Natural killer cell (primary cell): ENCODE data around the gene BCR. TPM values are rescaled to one million over a fixed set of nuclear protein-coding genes. Genes with fewer than 3 reads are reported as not detected.

ENCODE experiments used
- ATAC-seq, 3 donors: fragments of 150-1000 bp in 2 of 3; fragments of 200-7000 bp in 1 of 3; cut with Tn5 transposase; 1 replicate in 1 of 3; 2 replicates in 2 of 3; pipeline ENCODE4 v1.10.0; 2021; ENCODE audit warnings: mild to moderate bottlenecking in 2 of 3, moderate library complexity in 2 of 3
- DNase-seq, 2 donors: peaks; one replicate each; pipeline versions ENCODE4 v3.0.0 to v3.0.0-alpha.2; 2013 to 2021; ENCODE audit warnings: mixed read lengths in 1 of 2
- H3K27ac ChIP-seq: one replicate; pipeline ENCODE4 v1.5.1; 2013; ENCODE audit warnings: mild to moderate bottlenecking, low read length
- H3K27me3 ChIP-seq: one replicate; pipeline ENCODE4 v1.6.1; 2013; ENCODE audit warnings: low read length; ENCODE audit not compliant: control insufficient read depth, insufficient read depth
- H3K36me3 ChIP-seq: one replicate; pipeline ENCODE4 v1.6.1; 2013; ENCODE audit warnings: low read length; ENCODE audit not compliant: control insufficient read depth, insufficient read depth
- H3K4me1 ChIP-seq: one replicate; pipeline ENCODE4 v1.6.1; 2013; ENCODE audit warnings: low read length; ENCODE audit not compliant: control insufficient read depth, insufficient read depth
- H3K4me3 ChIP-seq: one replicate; pipeline ENCODE4 v1.5.1; 2013; ENCODE audit warnings: low read length
- H3K9me3 ChIP-seq: one replicate; pipeline ENCODE4 v1.6.1; 2013; ENCODE audit warnings: low read length; ENCODE audit not compliant: control insufficient read depth, insufficient read depth
- H3K27ac Mint-ChIP-seq, 2 donors: one replicate each; pipeline ENCODE4 v1.8.0; 2022; ENCODE audit warnings: mild to moderate bottlenecking in 2 of 2, mixed read lengths in 2 of 2, moderate library complexity in 1 of 2
- H3K27me3 Mint-ChIP-seq, 2 donors: one replicate each; pipeline ENCODE4 v1.8.0; 2022; ENCODE audit warnings: low read depth in 2 of 2, mixed read lengths in 2 of 2
- H3K36me3 Mint-ChIP-seq: one replicate; pipeline ENCODE4 v1.8.0; 2022; ENCODE audit warnings: mixed read lengths
- H3K4me1 Mint-ChIP-seq, 2 donors: one replicate each; pipeline ENCODE4 v1.8.0; 2022; ENCODE audit warnings: mixed read lengths in 2 of 2
- H3K4me3 Mint-ChIP-seq: one replicate; pipeline ENCODE4 v1.8.0; 2022; ENCODE audit warnings: mild to moderate bottlenecking, moderate library complexity, mixed read lengths
- H3K9me3 Mint-ChIP-seq, 2 donors: one replicate each; pipeline ENCODE4 v1.8.0; 2022; ENCODE audit warnings: mixed read lengths in 2 of 2
- CTCF ChIP-seq: fragments of 200-600 bp; IDR thresholded peaks from one replicate; pipeline ENCODE4 v1.8.0; 2022; ENCODE audit warnings: antibody characterized with exemption
- WGBS: methylation state at CpG from one replicate; pipeline ENCODE4 v1.1.7; 2013; ENCODE audit warnings: missing lambda C conversion rate; ENCODE audit not compliant: insufficient coverage; 5-methylcytosine and 5-hydroxymethylcytosine counted together
- intact Hi-C: fragments of 100-400 bp; cut with micrococcal nuclease; formaldehyde crosslinking; loops from one replicate; pipeline ENCODE4 v1.14.2; 2022
- total RNA-seq, 4 donors: library from RNA; stranded (reverse); fragments of 120-200 nt in 1 of 4; gene quantifications; one replicate each; pipeline versions ENCODE4 v1.2.3 to v1.2.4, GENCODE V29; 2013 to 2022

BCR gene
- total RNA-seq, 3 donors from 2014 or later (not counting 1 experiment from before 2014, with no cell fraction given) = 166 to 186 (median 167) TPM

- H3K9me3 Mint-ChIP-seq = peaks cover 5 to 6% of the 10 kb centered on the region in 2 donors
- 88% methylated on average over 10 of the region's 10 CpGs for WGBS
- H3K27me3 Mint-ChIP-seq = no peaks in the 10 kb centered on the region
- no peaks in the 10 kb centered on the region for H3K9me3 ChIP-seq
- no peaks in the 10 kb centered on the region for H3K27me3 ChIP-seq
- intact Hi-C loops = no loop called here
- peak in 2 of 3 donors; percentile 20 to 38 for ATAC-seq
- H3K36me3 Mint-ChIP-seq = peaks cover 17% of the 10 kb centered on the region
- peaks cover 83 to 84% of the 10 kb centered on the region in 2 donors for H3K4me1 Mint-ChIP-seq
- H3K4me3 Mint-ChIP-seq = peak overlapping the region; percentile 87
- H3K4me3 ChIP-seq = no peak overlapping the region
- H3K27ac Mint-ChIP-seq = peak overlapping the region; percentile 85 to 96
- no peak for TF ChIP-seq CTCF
- H3K27ac ChIP-seq = peak overlapping the region; percentile 49
- DNase-seq = no peak
- no peaks in the 10 kb centered on the region for H3K36me3 ChIP-seq
- peaks cover 68% of the 10 kb centered on the region for H3K4me1 ChIP-seq
Observed at GRCh38 chr22:23225337-23225723, 45.0 kb downstream of the BCR start.

GRCh38 chr22:23225724-23226496, 45.6 kb downstream of the BCR start:
- H3K27ac Mint-ChIP-seq = peak overlapping the region; percentile 85 to 96
- Histone ChIP-seq H3K4me1 (peaks cover 62% of the 10 kb centered on the region), H3K9me3 (no peaks in the 10 kb centered on the region), H3K36me3 (no peaks in the 10 kb centered on the region), H3K27me3 (no peaks in the 10 kb centered on the region), H3K4me3 (no peak overlapping the region), H3K27ac (peak overlapping the region; percentile 49)
- H3K36me3 Mint-ChIP-seq = peaks cover 17% of the 10 kb centered on the region
- no peaks in the 10 kb centered on the region for H3K27me3 Mint-ChIP-seq
- intact Hi-C loops = no loop called here
- peaks cover 5 to 6% of the 10 kb centered on the region in 2 donors for H3K9me3 Mint-ChIP-seq
- DNase-seq = peak in 1 of 2 donors; percentile 64
- H3K4me3 Mint-ChIP-seq = peak overlapping the region; percentile 87
- ATAC-seq = peak in 2 of 3 donors; percentile 38 to 47
- TF ChIP-seq CTCF = no peak
- peaks cover 77 to 83% of the 10 kb centered on the region in 2 donors for H3K4me1 Mint-ChIP-seq
- 49% methylated on average over 7 of the region's 8 CpGs for WGBS

GRCh38 chr22:23226497-23226850, 46.2 kb downstream of the BCR start:
- no peak overlapping the region for H3K4me3 ChIP-seq
- peaks cover 57% of the 10 kb centered on the region for H3K4me1 ChIP-seq
- peaks cover 5 to 6% of the 10 kb centered on the region in 2 donors for H3K9me3 Mint-ChIP-seq
- ATAC-seq = no peak
- DNase-seq = no peak
- H3K27ac Mint-ChIP-seq = peak overlapping the region; percentile 85 to 96
- H3K27ac ChIP-seq = peak overlapping the region; percentile 8
- no peaks in the 10 kb centered on the region for H3K27me3 ChIP-seq
- H3K36me3 ChIP-seq = no peaks in the 10 kb centered on the region
- H3K4me1 Mint-ChIP-seq = peaks cover 75 to 79% of the 10 kb centered on the region in 2 donors
- H3K36me3 Mint-ChIP-seq = peaks cover 17% of the 10 kb centered on the region
- peak overlapping the region; percentile 87 for H3K4me3 Mint-ChIP-seq
- H3K27me3 Mint-ChIP-seq = no peaks in the 10 kb centered on the region
- no peak for TF ChIP-seq CTCF
- H3K9me3 ChIP-seq = no peaks in the 10 kb centered on the region
- intact Hi-C loops = no loop called here

GRCh38 chr22:23227380-23227779, 47.1 kb downstream of the BCR start:
- no peaks in the 10 kb centered on the region for H3K27me3 Mint-ChIP-seq
- 95% methylated on average over 1 of the region's 1 CpG for WGBS
- H3K36me3 ChIP-seq = no peaks in the 10 kb centered on the region
- peak overlapping the region; percentile 17 for H3K4me3 Mint-ChIP-seq
- ATAC-seq (no peak), DNase-seq (no peak)
- H3K4me3 ChIP-seq = no peak overlapping the region
- intact Hi-C loops = no loop called here
- no peak for TF ChIP-seq CTCF
- H3K4me1 ChIP-seq = peaks cover 57% of the 10 kb centered on the region
- H3K4me1 Mint-ChIP-seq = peaks cover 75 to 79% of the 10 kb centered on the region in 2 donors
- no peaks in the 10 kb centered on the region for H3K27me3 ChIP-seq
- peak overlapping the region; percentile 85 to 96 for H3K27ac Mint-ChIP-seq
- peaks cover 17% of the 10 kb centered on the region for H3K36me3 Mint-ChIP-seq
- H3K9me3 ChIP-seq = no peaks in the 10 kb centered on the region
- H3K27ac ChIP-seq = no peak overlapping the region
- H3K9me3 Mint-ChIP-seq = peaks cover 5 to 6% of the 10 kb centered on the region in 2 donors
